HG02759 (cell line): ENCODE measurements around the gene PCDHGA11.
A peak's percentile ranks its signal among the peaks of the same experiment; 100 is the strongest.
"Not testable (repeated sequence)": the region's sequence is repeated elsewhere in the genome, so short reads cannot be mapped to it uniquely, and the experiment has no call there.

ENCODE experiments used
- ATAC-seq: cut with Tn5 transposase; IDR thresholded peaks from one replicate; pipeline ENCODE4 v1.9.1; 2021; ENCODE audit warnings: mild to moderate bottlenecking, moderate library complexity; ENCODE audit not compliant: unreplicated experiment

PCDHGA11 gene

DNA sequence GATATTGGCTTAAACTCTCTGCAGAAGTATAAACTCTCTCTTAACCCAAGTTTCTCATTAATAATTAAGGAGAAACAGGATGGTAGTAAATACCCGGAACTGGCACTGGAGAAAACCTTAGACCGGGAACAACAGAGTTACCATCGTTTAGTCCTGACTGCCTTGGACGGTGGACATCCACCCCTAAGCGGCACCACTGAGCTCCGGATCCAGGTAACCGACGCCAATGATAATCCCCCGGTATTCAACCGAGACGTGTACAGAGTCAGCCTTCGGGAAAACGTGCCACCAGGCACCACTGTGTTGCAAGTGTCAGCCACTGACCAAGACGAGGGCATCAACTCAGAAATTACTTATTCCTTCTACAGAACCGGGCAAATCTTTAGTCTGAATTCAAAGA lies 22.2 kb upstream of the PCDHGA11 start:
- no peak for ATAC-seq

DNA sequence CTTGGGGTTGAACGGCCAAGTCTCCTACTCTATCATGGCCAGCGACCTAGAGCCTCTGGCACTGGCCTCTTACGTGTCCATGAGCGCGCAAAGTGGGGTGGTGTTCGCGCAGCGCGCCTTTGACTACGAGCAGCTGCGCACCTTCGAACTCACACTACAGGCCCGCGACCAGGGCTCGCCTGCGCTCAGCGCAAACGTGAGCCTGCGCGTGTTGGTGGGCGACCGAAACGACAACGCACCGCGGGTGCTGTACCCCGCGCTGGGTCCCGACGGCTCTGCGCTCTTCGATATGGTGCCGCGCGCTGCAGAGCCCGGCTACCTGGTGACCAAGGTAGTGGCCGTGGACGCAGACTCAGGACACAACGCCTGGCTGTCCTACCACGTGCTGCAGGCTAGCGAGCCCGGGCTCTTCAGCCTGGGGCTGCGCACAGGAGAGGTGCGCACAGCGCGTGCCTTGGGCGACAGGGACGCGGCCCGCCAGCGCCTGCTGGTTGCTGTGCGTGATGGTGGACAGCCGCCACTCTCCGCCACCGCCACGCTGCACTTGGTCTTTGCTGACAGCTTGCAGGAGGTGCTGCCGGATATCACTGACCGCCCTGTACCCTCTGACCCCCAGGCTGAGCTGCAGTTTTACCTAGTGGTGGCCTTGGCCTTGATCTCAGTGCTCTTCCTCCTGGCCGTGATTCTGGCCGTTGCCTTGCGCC lies 21.1 kb upstream of the PCDHGA11 start:
- ATAC-seq, result no peak

GRCh38 chr5:141402553-141403243 lies 18.2 kb upstream of the PCDHGA11 start, which contains the start of gene PCDHGA9:
Gene PCDHGA9 (plus strand): TSS chr5:141402778. CDS start chr5:141402953, 175 bp downstream.
- ATAC-seq, result no peak

DNA sequence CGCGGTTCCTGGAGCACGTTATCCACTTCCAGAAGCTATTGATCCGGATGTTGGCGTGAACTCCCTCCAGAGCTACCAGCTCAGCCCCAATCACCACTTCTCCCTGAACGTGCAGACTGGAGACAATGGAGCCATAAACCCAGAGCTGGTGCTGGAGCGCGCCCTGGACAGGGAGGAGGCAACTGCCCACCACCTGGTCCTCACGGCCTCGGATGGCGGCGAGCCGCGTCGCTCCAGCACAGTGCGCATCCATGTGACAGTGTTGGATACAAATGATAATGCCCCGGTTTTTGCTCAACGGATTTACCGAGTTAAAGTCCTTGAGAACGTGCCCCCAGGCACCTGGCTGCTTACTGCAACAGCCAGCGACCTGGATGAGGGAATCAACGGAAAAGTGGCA lies 17.5 kb upstream of the PCDHGA11 start:
- no peak for ATAC-seq

DNA sequence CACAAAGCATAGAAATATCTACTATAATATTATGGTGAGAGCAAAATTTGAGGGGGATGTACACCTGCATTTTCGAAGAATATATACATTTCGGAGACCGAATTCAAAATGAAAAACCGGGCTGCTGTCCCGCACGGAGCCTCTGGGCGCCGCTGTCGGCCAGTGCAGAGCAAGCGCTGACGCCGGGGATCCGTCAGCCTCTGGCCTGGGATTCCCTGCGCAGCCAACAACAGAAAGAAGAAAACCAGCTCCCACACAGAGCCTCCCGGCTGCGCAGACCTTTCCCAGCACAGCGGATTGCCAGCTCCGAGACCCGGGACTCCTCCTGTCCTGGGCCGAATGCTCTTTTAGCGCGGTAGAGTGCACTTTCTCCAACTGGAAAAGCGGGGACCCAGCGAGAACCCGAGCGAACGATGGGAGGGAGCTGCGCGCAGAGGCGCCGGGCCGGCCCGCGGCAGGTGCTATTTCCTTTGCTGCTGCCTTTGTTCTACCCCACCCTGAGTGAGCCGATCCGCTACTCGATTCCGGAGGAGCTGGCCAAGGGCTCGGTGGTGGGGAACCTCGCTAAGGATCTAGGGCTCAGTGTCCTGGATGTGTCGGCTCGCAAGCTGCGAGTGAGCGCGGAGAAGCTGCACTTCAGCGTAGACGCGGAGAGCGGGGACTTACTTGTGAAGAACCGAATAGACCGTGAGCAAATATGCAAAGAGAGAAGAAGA lies 12.9 kb upstream of the PCDHGA11 start, which contains the start of gene PCDHGB6:
TSS of gene PCDHGB6 (plus strand) at position 232 of the 716 bp plus-strand sequence. CDS start at position 414, 182 bp downstream.
- ATAC-seq, result peak; percentile 65

GRCh38 chr5:141409598-141410306 lies 11.1 kb upstream of the PCDHGA11 start:
- no peak for ATAC-seq

- ATAC-seq, result no peak
Measured at GRCh38 chr5:141411575-141411974, 9.3 kb upstream of the PCDHGA11 start.

GRCh38 chr5:141412854-141413539 lies 7.9 kb upstream of the PCDHGA11 start, which contains the start of gene PCDHGA10:
Gene PCDHGA10 (plus strand): TSS chr5:141412987. CDS start chr5:141413176, 189 bp downstream.
- peak; percentile 79 for ATAC-seq

DNA sequence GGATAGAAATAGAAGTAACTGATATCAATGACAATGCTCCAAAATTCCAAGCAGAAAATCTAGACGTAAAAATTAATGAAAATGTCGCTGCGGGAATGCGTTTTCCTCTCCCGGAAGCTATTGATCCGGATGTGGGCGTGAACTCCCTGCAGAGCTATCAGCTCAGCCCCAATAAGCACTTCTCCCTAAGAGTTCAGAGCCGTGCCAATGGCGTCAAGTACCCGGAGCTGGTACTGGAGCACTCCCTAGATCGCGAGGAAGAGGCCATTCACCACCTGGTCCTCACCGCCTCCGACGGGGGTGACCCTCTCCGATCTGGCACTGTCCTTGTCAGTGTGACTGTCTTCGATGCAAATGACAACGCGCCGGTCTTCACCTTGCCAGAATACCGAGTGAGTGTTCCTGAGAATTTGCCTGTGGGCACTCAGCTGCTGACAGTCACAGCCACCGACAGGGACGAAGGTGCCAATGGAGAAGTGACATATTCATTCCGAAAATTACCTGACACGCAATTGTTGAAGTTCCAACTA lies 7.2 kb upstream of the PCDHGA11 start:
- peak; percentile 34 for ATAC-seq

DNA sequence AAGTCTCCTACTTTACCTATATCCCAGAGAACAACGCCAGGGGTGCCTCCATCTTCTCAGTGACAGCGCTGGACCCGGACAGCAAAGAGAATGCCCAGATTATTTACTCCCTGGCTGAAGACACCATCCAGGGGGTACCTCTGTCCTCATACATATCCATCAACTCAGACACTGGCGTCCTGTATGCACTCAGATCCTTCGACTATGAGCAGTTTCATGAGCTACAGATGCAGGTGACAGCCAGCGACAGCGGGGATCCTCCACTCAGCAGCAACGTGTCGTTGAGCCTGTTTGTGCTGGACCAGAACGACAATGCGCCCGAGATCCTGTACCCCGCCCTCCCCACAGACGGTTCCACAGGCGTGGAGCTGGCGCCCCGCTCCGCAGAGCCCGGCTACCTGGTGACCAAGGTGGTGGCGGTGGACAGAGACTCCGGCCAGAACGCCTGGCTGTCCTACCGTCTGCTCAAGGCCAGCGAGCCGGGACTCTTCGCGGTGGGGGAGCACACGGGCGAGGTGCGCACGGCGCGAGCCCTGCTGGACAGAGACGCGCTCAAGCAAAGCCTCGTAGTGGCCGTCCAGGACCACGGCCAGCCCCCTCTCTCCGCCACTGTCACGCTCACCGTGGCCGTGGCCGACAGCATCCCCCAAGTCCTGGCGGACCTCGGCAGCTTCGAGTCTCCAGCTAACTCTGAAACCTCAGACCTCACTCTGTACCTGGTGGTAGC lies 6.1 kb upstream of the PCDHGA11 start:
- ATAC-seq, result not testable (repeated sequence)

DNA sequence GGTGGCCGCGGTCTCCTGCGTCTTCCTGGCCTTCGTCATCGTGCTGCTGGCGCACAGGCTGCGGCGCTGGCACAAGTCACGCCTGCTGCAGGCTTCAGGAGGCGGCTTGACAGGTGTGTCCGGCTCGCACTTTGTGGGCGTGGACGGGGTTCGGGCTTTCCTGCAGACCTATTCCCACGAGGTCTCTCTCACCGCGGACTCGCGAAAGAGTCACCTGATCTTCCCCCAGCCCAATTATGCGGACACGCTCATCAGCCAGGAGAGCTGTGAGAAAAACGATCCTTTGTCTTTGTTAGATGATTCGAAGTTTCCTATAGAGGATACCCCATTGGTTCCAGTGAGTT lies 5.6 kb upstream of the PCDHGA11 start:
- ATAC-seq, result not testable (repeated sequence)

- ATAC-seq, result peak; percentile 74
Measured at GRCh38 chr5:141417494-141418172, 3.2 kb upstream of the PCDHGA11 start, which contains the start of gene PCDHGB7. Gene PCDHGB7 (plus strand): TSS chr5:141417677. CDS start chr5:141417860, 183 bp downstream.

- no peak for ATAC-seq
Measured at GRCh38 chr5:141419074-141419880, 1.6 kb upstream of the PCDHGA11 start.

GRCh38 chr5:141421489-141421855 lies 621 bp downstream of the PCDHGA11 start:
- no peak for ATAC-seq

GRCh38 chr5:141422742-141423291 lies 2.0 kb downstream of the PCDHGA11 start:
- ATAC-seq, result no peak

GRCh38 chr5:141427783-141428426 lies 7.1 kb downstream of the PCDHGA11 start:
- ATAC-seq, result no peak
